GM19397 (cell line): ENCODE data around the gene SLC25A20.
"Not testable (repeated sequence)": the region's sequence is repeated elsewhere in the genome, so short reads cannot be mapped to it uniquely, and the experiment has no call there.

Experiments
- ATAC-seq: cut with Tn5 transposase; IDR thresholded peaks from one replicate; pipeline ENCODE4 v1.9.1; 2021; ENCODE audit warnings: mild to moderate bottlenecking, moderate library complexity; ENCODE audit not compliant: unreplicated experiment

SLC25A20 gene, protein sequence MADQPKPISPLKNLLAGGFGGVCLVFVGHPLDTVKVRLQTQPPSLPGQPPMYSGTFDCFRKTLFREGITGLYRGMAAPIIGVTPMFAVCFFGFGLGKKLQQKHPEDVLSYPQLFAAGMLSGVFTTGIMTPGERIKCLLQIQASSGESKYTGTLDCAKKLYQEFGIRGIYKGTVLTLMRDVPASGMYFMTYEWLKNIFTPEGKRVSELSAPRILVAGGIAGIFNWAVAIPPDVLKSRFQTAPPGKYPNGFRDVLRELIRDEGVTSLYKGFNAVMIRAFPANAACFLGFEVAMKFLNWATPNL

DNA sequence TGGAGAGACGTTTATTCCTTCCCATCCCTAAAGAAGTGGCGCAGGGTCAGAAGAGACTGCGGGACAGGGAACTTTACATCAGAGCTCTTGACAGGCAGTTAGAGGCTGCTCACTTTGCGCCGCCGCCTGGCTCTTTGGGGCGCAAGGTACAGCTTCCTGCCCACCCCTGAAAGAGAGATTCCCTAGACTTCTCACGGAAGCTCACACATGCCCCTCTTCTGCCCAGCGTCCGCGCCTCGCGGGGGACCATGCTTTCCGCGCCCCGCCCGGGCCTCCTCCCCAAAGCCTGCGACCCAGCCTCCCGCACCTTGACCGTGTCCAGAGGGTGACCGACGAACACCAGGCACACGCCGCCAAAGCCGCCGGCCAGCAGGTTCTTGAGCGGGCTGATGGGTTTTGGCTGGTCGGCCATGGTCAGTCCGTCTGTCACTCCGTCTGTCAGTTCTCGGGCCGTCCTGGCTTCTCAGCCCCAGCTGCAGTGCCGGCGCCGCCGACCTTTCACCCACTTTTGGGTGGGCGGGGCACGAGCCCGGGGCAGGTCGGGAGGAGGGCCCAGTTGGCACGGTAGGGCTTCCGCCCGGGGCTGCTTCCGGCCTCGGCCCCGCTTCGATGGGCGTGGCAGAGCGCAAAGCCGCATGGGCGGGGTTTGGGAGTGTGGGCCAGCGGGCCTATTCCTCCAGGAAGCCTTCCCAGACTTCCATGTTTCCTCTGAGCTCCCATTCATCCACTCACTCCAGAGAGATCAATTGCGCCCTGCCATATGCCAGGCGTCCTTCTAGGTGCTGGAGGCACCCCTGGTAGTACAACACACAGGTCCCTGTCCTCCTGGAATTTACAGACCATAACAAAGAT is at the start of gene SLC25A20:
TSS of gene SLC25A20 (minus strand) at position 500 of the 852 bp plus-strand sequence. CDS start at position 412, 88 bp downstream.
- peak; percentile 91 for ATAC-seq

DNA sequence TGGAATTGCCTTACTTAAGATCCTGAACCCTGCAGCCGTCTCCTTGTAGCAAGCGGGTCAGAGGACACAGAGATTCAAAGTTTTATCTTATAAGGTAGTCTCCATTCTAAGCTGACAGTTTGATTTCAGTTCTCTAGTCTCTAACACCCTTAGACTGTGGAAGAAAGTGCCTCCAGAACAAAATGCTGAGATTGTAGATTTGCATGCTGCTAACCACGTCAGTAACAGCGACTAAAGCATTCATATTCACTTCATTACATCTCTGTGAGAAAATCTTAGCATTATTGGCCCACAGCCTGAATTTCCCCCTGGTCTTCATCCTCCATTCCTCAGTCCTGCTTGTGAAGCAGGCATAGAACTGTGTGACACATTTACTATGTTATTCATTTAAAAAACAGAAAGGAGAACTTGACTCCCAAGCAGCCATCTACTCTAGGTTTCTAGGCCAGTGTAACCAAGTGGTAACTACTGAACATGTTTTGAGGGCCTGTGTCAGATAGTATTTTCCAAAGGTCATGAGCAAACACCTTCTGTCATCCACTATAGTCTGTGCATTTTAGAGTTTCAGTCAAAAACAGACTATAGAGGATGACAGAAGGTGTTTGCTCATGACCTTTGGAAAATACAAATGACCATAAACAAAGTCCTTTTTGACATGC is 47.3 kb upstream of the SLC25A20 start:
- ATAC-seq = no peak

DNA sequence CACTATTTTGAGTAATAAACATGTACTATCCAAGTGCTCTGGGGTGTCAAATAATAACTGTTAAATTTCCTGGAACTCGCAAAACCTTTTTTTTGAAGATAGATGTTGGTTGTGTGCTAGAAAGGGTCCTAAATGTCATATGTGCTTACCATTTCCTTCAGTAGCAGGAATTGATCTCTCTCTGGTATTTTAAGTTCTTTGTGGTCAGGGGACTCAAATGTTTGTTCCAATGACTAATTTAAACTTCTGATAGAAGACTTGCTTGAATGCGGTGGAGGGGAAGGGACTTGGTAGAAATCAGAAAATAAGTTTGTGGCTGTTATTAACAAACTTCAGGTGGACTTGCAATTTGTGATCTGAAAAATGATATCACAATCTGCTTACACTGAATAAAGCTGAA is 46.8 kb upstream of the SLC25A20 start:
- no peak for ATAC-seq

DNA sequence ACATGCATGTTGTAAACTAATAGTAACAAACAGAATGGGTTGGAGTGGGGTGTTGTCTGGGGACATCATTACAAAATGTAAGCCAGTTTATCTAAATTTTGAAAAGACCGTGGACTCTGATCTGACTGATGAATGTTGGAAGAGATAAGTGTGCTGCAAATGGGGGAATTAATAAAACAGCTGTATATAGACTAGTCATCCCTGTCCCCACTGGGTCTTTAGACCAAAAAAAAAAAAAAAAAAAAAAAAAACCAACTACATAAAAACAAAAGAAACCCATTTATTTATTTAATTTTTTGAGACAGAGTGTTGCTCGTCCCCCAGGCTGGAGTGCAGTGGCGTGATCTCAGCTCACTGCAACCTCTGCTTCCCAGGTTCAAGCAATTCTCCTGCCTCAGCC is 40.0 kb upstream of the SLC25A20 start:
- no peak for ATAC-seq

DNA sequence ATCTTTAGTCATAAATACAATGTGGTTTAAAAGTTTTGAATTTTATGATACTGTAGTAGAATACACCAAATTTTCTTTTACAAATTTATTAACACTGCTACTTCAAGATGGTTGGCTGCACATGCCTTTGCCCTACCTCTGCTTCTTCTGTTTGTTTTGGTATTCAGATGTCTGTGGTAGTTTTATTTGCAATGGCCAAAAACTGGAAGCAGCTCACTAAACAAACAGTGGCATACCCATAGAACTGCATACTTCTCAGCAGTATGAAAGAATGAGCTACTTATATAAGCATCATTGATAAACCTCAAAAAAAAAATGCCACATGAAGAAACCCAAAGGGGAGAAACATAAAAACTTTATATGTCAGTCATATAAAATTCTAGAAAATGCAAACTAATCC is 39.5 kb upstream of the SLC25A20 start:
- no peak for ATAC-seq

DNA sequence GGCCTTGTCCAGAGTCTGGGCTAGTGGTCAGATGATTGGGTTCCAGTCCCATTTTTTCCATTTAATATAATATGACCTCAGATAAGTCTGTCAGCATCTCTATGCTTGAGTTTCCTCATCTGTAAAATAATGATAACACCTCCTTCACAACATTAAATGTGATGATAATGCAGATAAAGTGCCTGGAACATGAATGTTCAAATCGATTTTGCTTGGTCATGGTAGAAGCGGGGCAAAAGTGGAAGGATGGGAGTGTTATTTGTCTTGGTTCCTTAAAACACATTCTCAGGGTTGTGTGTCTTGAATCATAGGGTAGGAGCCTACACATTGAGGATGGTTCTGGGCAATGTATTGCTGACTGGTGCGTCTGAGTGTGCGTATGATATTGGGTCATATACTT is 36.8 kb upstream of the SLC25A20 start:
- ATAC-seq = no peak

DNA sequence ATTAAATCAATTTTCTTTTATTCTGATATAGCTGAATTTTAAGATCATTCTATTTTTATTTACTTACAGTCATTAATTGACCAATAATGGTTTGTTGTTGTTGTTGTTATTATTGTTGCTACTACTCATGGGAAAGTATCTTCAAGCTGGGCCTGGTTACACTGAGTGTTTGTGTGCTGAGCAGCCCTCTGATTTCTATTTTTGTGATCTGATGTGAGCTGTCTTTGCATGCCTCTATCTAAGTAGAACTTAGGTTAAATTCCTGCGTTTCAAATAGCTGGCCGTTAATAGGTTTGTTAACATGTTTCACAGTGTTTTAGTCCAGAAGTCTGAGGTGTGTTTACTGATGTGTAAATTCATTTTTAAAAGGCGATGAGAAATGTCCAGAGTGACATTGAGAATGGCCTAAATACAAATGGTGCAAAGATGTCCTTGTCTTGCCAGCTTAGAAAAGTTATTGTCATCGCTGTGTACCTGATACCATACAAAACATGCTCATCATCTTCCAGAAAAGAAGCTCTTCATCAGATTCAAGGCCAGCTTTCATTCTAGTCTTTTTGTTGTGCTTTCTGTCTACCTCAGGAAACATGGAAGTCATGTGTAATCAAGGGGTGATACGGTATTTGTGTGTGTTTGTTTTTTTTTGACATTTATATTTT is 35.8 kb upstream of the SLC25A20 start:
- no peak for ATAC-seq

DNA sequence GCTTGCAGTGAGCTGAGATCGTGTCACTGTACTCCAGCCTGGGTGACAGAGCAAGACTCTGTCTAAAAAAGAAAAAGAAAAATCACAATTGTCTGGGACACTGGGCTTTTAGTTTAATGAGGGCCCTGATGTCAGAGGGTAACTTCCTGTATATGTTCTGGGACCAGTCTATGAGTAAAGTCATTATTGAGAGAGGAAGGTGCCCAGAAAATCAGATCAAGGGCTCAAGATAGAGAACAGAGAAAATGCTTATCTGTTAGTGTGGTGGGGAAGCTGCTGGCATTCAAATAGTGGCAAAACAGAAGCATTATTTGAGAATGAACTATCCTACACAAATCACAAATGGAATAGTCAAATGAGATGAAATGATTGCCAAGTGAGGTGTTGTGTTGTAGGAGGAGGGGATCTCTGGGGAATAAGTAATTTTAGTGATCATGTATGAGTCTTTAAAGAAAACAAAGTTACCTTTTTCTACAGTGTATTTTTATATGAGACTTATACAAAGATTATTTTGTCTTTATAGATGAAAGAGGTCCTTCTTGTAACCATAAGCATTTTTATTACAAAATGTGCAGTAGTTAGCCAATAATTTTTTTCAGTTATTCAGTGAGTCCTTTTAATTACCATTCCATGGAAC is 33.4 kb upstream of the SLC25A20 start:
- no peak for ATAC-seq

DNA sequence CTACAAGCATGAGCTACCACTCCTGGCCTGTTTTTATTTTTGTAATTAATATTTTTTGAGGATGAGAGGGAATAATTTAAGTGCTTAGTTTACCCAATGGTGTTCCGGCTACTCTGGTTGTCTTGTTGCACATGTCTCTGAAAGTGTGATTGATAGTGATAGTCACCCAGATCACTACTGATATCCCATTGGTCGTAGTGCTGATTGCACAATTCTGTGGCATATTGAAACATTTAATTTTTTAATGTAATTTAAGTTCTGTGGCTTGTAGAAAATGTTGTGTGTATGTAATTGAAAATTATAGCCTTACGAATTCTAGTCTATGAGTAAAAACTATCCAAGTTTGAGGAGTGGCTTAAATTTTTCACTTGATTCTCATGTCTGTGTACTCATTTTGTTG is 31.9 kb upstream of the SLC25A20 start:
- ATAC-seq = no peak

DNA sequence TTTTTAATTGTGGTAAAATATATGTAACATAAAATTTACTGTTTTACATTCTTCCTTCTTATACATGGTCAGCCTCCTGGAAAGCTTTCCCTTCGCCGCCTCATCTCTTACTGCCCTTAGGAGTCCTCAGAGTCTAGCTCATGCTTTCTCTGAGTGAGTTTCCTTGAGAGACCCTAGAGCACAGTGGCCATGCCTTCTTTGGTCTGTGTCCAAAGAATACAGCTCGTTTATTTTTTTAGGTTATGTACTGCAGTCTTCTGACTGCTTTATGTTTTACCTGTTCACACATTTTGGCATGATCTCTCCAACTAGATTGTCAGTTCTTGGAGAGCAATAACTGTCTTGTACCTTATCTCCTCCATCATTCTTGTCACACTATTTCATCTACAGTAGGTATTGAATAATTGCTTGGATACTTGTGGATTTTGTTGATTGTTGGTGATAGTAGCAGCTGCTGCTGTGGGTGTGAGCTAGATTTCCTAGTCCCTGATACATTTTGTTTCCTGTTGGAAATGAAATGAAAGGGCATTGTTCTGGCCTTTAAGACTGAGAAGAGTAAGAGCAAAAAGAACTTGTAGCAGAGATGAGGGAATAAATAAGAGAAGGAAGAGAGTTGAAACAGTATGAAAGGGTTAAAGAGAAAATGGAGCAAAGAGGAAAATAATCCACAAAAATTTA is 30.8 kb upstream of the SLC25A20 start:
- no peak for ATAC-seq

DNA sequence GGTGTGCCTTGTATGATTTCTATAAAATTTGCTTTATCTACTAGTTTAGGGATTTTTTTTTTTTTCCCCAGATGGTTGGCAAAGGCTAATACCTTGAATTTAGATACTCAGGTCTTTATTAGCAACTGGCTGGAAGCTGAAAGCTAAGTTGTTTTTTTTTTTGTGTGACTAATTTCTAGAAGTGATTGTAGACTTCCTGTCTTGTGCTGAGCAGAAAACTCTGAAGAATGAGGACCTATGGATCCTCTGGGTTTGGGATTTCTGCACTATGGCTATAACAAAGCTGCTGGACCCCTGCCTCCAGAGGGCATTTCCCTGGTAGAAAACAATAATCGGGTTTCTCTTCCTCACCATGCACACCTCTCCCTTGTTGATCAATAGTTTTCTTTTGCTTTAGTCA is 30.0 kb upstream of the SLC25A20 start:
- no peak for ATAC-seq

DNA sequence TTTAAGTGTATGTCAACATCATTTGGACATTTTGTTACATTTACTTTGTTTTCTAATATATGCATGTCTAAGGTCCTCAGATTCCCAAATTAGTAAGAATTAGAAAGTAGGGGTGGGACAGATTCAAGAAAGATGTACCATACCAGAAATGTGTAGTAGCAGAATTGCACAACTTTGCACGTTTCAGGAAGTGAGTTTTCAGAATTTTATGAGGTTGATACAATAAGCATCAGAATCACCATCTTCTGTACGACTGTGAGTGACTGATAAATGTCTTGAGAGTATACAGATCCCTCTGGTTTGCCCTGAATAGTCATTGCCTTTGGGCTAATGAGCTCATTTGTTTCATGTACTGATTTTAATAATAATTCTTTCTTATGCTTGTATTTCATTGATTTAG is 29.2 kb upstream of the SLC25A20 start:
- no peak for ATAC-seq

DNA sequence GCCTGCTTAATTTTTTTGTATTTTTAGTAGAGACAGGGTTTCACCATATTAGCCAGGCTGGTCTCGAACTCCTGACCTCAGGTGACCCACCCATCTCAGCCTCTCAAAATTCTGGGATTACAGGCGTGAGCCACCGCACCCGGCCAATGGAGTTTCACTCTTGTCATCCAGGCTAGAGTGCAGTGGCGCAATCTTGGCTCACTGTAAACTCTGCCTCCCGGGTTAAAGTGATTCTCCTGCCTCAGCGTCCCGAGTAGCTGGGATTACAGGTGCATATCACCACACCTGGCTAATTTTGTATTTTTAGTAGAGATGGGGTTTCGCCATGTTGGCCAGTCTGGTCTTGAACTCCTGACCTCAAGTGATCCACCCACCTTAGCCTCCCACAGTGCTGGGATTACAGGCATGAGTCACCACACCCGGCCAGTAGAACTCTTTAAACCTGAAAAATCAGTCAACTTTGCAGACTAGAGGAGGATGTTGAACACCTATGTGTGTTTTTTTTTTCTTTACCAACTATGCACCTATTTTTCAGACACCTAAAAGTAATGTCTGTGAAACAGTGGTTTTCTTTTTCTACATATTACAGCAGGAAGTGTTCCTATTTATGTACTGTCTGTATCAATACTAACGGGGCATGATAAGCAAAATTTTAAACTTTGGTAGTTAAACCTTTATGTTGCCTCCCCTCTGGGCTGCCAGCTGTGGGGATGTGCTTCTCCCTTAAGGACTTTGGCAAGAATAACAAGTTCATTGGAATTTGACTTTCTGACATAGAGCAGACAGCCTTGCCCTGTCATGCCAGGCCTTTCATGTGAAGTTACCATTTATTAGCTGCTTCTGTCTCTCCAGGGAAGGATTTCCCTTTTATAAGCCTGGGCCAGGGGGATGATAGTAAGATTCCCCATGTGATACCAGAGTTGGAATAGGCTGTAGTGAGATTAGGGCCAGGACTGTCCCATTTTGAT is 28.0 kb upstream of the SLC25A20 start:
- no peak for ATAC-seq

DNA sequence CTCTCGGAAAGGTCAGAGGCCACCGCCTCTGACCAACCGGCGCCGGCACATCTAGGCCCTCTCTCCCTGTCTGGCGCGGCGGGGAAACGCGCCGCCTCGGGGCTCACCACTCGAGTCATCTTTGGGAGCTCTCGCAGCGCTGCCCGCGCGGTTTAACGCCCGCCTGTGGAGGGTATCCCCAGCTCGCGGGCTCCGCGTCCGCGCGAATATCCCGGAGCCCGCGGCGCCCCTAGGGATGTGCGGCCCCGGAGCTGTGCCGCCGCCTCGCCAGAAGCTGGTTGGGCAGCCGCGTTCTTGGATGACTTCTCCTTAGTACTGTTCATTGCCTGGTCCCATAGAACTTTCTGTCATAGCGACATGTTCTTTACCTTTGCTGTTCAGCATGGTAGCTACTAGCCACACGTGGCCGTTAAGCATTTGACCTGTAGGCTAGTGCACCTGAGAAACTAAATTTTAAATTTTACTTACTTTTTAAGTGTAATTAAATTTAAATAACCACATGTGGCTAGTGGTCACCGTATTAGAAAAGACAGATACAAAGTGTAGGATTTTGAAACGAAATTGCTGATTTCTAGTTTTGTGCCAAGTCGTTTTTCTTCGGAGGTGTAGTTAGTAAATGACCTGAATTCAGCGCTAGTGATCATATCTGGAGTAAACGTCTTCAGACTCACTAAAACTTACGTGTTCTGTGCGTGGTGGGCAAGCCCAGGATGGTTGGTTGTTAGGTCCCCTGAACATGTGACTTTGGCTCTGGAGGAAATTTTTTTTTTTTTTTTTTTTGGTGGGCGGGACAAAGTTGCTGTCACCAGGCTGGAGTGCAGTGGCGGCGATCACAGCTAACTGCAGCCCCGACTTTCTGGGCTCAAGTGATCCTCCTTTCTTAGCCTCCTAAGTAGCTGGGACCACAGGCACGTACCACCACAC is 20.8 kb upstream of the SLC25A20 start:
- peak; percentile 21 for ATAC-seq

DNA sequence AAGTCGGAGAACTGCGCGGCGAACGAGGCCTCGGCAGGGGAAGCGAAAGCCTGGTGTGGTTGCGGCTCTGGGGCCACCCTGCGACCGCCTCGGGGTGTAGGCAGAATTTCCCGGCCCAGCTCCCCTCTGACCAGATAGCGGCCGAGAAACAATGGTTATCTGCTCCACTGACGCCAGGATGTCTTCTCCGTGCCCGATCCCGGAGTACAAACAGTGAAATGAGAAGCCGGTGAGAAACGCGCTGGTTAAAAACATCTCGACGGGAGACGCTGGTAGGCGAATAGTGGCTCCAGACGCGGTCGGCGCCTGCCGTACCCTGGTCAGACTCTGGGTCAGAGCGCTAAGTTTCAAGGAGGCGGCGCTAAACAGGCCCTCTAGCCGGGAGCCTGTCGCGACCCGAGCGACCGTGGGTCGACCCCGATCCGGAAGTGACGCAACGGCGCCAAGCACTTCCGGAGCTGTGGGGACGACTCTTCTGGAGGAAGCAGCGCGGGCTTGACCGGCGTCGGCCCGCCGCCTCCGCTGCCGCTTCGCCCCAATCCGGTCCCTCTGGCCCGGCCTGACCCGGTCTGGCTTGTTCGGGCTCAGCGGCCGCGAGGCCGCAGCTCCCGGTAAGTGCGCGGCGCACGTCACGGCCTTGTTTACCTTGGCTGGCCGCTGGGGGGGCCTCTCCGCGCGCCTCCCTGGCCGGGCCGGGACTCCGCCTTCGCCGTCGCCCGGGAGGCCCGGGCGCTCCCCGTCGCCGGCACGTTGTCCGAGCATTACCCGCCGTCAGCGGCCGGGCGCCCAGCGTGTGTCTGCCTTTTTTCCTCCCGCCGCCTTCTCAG is 19.9 kb upstream of the SLC25A20 start, which contains the start of gene ARIH2:
TSS of gene ARIH2 (plus strand) at position 455 of the 827 bp plus-strand sequence. CDS start 8,717 bp downstream, outside the sequence.
- ATAC-seq = peak; percentile 86

DNA sequence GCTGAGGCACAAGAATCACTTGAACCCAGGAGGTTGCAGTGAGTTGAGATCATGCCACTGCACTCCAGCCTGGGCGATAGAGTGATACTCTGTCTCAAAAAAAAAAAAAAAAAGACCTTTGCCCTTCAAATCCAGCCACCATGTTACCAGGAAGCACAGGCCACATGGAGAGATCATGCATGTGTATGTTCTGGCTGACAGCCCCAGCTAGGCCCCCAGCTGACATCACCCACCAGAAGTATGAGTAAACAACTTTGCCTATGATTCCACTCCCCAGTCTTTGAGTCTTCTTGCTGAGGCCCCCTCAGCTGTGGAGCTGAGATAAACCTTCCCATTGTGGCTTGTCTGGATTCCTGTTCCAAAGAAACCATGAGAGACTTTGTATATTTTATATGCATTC is 16.6 kb upstream of the SLC25A20 start:
- no peak for ATAC-seq

DNA sequence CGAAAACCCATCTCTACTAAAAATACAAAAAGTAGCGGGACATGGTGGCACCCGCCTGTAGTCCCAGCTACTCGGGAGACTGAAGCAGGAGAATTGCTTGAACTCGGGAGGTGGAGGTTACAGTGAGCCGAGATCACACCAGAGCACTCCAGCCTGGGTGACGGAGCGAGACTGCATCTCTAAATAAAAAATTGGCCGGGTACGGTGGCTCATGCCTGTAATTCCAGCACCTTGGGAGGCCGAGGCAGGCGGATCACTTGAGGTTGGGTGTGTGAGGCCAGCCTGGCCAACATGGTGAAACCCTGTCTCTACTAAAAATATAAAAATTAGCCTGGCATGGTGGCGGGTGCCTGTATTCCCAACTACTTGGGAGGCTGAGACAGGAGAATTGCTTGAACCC is 8.3 kb upstream of the SLC25A20 start:
- not testable (repeated sequence) for ATAC-seq
